K562 (cell line): ENCODE results near the gene SIGLEC9. TPM values are rescaled to one million over a fixed set of nuclear protein-coding genes. Genes with fewer than 3 reads are reported as not detected.

ENCODE experiments used
- ATAC-seq: fragments of 200-7000 bp; cut with Tn5 transposase; 3 replicates; pipeline ENCODE4 v1.9.1; 2020; ENCODE audit warnings: moderate library complexity
- BruUV-seq: library from RNA; stranded (reverse); fragments of 400-500 nt; replicated peaks from 2 replicates; lab custom pipeline; 2021; lab: Mats Ljungman, UMichigan
- CTCF ChIA-PET: fragments of 300-600 bp; formaldehyde crosslinking; extraction: SDS; loops from one replicate; lab custom pipeline; 2021; ENCODE audit warnings: low intra/inter-chr PET ratio; lab: Yijun Ruan, JAX
- POLR2A ChIA-PET: fragments of 300-600, 350-650 bp; sonication (Branson Sonifier 250); formaldehyde crosslinking; extraction: SDS; loops from one replicate; lab custom pipeline; 2021; ENCODE audit warnings: antibody characterized with exemption, inconsistent platforms; lab: Yijun Ruan, JAX
- DNase-seq, 4 experiments: peaks; one replicate each; pipeline versions ENCODE4 v3.0.0 to v3.0.0-alpha.2; 2011 to 2018; ENCODE audit warnings: low spot score in 3 of 4, mixed read lengths in 3 of 4; ENCODE audit errors: extremely low read depth in 1 of 4
- FAIRE-seq: peaks from 2 replicates; lab custom pipeline; 2011; peaks lifted over from hg19 to GRCh38; lab: Jason Lieb, UNC
- H2AFZ ChIP-seq: 2 replicates; pipeline ENCODE4 v1.6.0; 2011; ENCODE audit warnings: low read depth, low read length, control low read depth, inconsistent platforms
- H3K27ac ChIP-seq: fragments of 200-600 bp; 3 replicates; pipeline ENCODE4 v1.8.0; 2011; ENCODE audit warnings: low read depth, mild to moderate bottlenecking, control low read depth, inconsistent platforms, low read length, moderate library complexity, mixed read lengths; ENCODE audit errors: extremely low read depth
- H3K27me3 ChIP-seq, 2 experiments: fragments of 300-600 bp in 1 of 2; 2 replicates in 1 of 2; 3 replicates in 1 of 2; pipeline versions ENCODE4 v1.6.0 to v1.8.0; 2011; ENCODE audit warnings: inconsistent platforms in 2 of 2, low read length in 2 of 2, mild to moderate bottlenecking in 1 of 2, mixed read lengths in 1 of 2, moderate library complexity in 1 of 2; ENCODE audit not compliant: control insufficient read depth in 2 of 2, insufficient read depth in 2 of 2
- H3K36me3 ChIP-seq: fragments of 300-600 bp; 3 replicates; pipeline ENCODE4 v1.8.0; 2011; ENCODE audit warnings: mild to moderate bottlenecking, low read length, inconsistent platforms; ENCODE audit not compliant: control insufficient read depth, insufficient read depth
- H3K4me1 ChIP-seq, 2 experiments: fragments of 200-600 bp in 1 of 2; replicated peaks in 1 of 2; 2 replicates in 1 of 2; 3 replicates in 1 of 2; pipeline versions ENCODE4 v1.5.1 to v1.8.0; 2011; ENCODE audit warnings: inconsistent platforms in 2 of 2, low read length in 2 of 2, mild to moderate bottlenecking in 1 of 2, mixed read lengths in 1 of 2, moderate library complexity in 1 of 2; ENCODE audit not compliant: control insufficient read depth in 2 of 2, insufficient read depth in 2 of 2
- H3K4me2 ChIP-seq: 2 replicates; pipeline ENCODE4 v1.6.1; 2011; ENCODE audit warnings: low read length, control low read depth, inconsistent platforms, mixed read lengths; ENCODE audit not compliant: insufficient read depth
- H3K4me3 ChIP-seq: fragments of 200-600 bp; sonication (generic), shearing (Covaris generic); 2 replicates; pipeline ENCODE4 v1.5.1; 2016; ENCODE audit warnings: control low read depth, inconsistent platforms
- H3K79me2 ChIP-seq: fragments of 200-600 bp; 3 replicates; pipeline ENCODE4 v1.8.0; 2011; ENCODE audit warnings: low read length, inconsistent platforms; ENCODE audit not compliant: control insufficient read depth, insufficient read depth
- H3K9ac ChIP-seq, 2 experiments: 2 replicates each; pipeline versions ENCODE4 v1.6.0 to v1.6.1; 2011; ENCODE audit warnings: low read depth in 2 of 2, low read length in 2 of 2, control low read depth in 1 of 2, inconsistent platforms in 1 of 2, mild to moderate bottlenecking in 1 of 2, mixed read lengths in 1 of 2; ENCODE audit not compliant: insufficient read depth in 1 of 2
- H3K9me1 ChIP-seq: one replicate; pipeline ENCODE4 v1.6.0; 2011; ENCODE audit warnings: inconsistent platforms, mild to moderate bottlenecking, low read length, moderate library complexity; ENCODE audit not compliant: control insufficient read depth, insufficient read depth
- H3K9me3 ChIP-seq: replicated peaks from 2 replicates; pipeline ENCODE4 v1.5.1; 2011; ENCODE audit warnings: low read depth, low read length, inconsistent platforms; ENCODE audit not compliant: control insufficient read depth, insufficient read depth
- H4K20me1 ChIP-seq: replicated peaks from 2 replicates; pipeline ENCODE4 v1.6.1; 2011; ENCODE audit warnings: low read length, inconsistent platforms, mixed read lengths; ENCODE audit not compliant: control insufficient read depth, insufficient read depth
- ARID2 ChIP-seq: fragments of 450-650 bp; IDR thresholded peaks from 2 replicates; pipeline ENCODE4 v1.6.1; 2017; ENCODE audit warnings: antibody characterized with exemption, mild to moderate bottlenecking
- CHCHD3 ChIP-seq: fragments of 250-450 bp; sonication (Bioruptor Pico); IDR thresholded peaks from 2 replicates; pipeline ENCODE4 v2.1.2; 2022; ENCODE audit warnings: mild to moderate bottlenecking
- CTCF ChIP-seq, 3 experiments: IDR thresholded peaks in 2 of 3; conservative IDR thresholded peaks in 1 of 3; 2 replicates each; pipeline ENCODE4 v1.5.1; 2011 to 2012; ENCODE audit warnings: low read length in 3 of 3, mild to moderate bottlenecking in 3 of 3, control low read depth in 2 of 3, improper control_type of control experiment in 1 of 3, inconsistent platforms in 1 of 3, low read depth in 1 of 3, mixed read lengths in 1 of 3, moderate library complexity in 1 of 3; ENCODE audit not compliant: insufficient read depth in 2 of 3
- CTCFL ChIP-seq: IDR thresholded peaks from 2 replicates; pipeline ENCODE4 v1.6.1; 2011; ENCODE audit warnings: borderline replicate concordance, low read depth, mild to moderate bottlenecking, moderate library complexity, low read length; ENCODE audit not compliant: insufficient read depth, poor library complexity, severe bottlenecking
- ELF1 ChIP-seq: fragments of 200-800 bp; sonication (Bioruptor generic); IDR thresholded peaks from 2 replicates; pipeline ENCODE4 v1.6.1; 2016; ENCODE audit warnings: missing genetic modification characterization, missing compliant biosample characterization
- ESRRA ChIP-seq: fragments of 450-650 bp; IDR thresholded peaks from 2 replicates; pipeline ENCODE4 v1.6.1; 2014; ENCODE audit warnings: low read depth, mild to moderate bottlenecking, moderate library complexity, borderline replicate concordance
- MAZ ChIP-seq, 2 experiments: fragments of 450-650 bp in 1 of 2; sonication (generic) in 1 of 2; formaldehyde crosslinking; IDR thresholded peaks in 1 of 2; conservative IDR thresholded peaks in 1 of 2; 2 replicates each; pipeline versions ENCODE4 v1.4.0 to v1.5.0; 2020; ENCODE audit warnings: mild to moderate bottlenecking in 1 of 2, missing genetic modification reagents in 1 of 2
- MBD2 ChIP-seq: sonication (generic); IDR thresholded peaks from 2 replicates; pipeline ENCODE4 v1.6.1; 2016; ENCODE audit warnings: low read depth, borderline replicate concordance
- RAD21 ChIP-seq, 2 experiments: fragments of 250-450 bp in 1 of 2; fragments of 450-650 bp in 1 of 2; sonication (Bioruptor Pico) in 1 of 2; formaldehyde crosslinking in 1 of 2; IDR thresholded peaks in 1 of 2; conservative IDR thresholded peaks in 1 of 2; 2 replicates each; pipeline versions ENCODE4 v1.4.0 to v1.8.0; 2020 to 2022; ENCODE audit warnings: mild to moderate bottlenecking in 2 of 2, moderate library complexity in 1 of 2
- SMAD1 ChIP-seq: fragments of 150-350 bp; IDR thresholded peaks from 2 replicates; pipeline ENCODE4 v1.6.1; 2014; ENCODE audit warnings: low read length, low read depth; ENCODE audit not compliant: partially characterized antibody
- TCF7 ChIP-seq: sonication (generic); IDR thresholded peaks from 2 replicates; pipeline ENCODE4 v1.6.1; 2016; ENCODE audit warnings: antibody characterized with exemption, borderline replicate concordance
- ZNF384 ChIP-seq: IDR thresholded peaks from 2 replicates; pipeline ENCODE4 v1.6.1; 2012; ENCODE audit warnings: low read depth, low read length, improper control_type of control experiment
- ZNF740 ChIP-seq, 3 experiments: fragments of 200-800 bp in 1 of 3; sonication (Bioruptor generic) in 1 of 3; sonication (generic) in 1 of 3; formaldehyde crosslinking in 1 of 3; IDR thresholded peaks; 2 replicates each; pipeline versions ENCODE4 v1.6.1 to v1.8.0; 2016 to 2022; ENCODE audit warnings: mild to moderate bottlenecking in 2 of 3, missing compliant biosample characterization in 2 of 3, missing genetic modification characterization in 2 of 3, missing genetic modification reagents in 1 of 3
- WGBS: fragments of 100-300 bp; shearing (Covaris generic); methylation state at CpG from one replicate; pipeline ENCODE4 v1.1.6; 2016; ENCODE audit warnings: low coverage, mixed read lengths; ENCODE audit not compliant: insufficient coverage; ENCODE audit errors: missing lambda C conversion rate; 5-methylcytosine and 5-hydroxymethylcytosine counted together
- in situ Hi-C: fragments of 300-500 bp; cut with MboI; formaldehyde crosslinking; loops from 4 replicates; pipeline ENCODE4 v1.15.0; 2018; ENCODE audit warnings: inconsistent platforms, mixed read lengths
- intact Hi-C: fragments of 100-400 bp; cut with micrococcal nuclease; formaldehyde crosslinking; loops from 2 replicates; pipeline ENCODE4 v1.14.2; 2022
- polyA plus RNA-seq, 8 experiments: library from polyadenylated mRNA; depleted of rRNA in 4 of 8; stranded (reverse) in 5 of 8; unstranded in 3 of 8; fragments of >200 nt; fragmentation: Nextera tagmentation in 2 of 8; fragmentation: Illumina TruSeq in 1 of 8; extraction: Ambion mirVana in 2 of 8; extraction: Trizol in 1 of 8; gene quantifications; 2 replicates each; pipeline versions ENCODE4 v1.2.1 to v1.2.3, GENCODE V29; 2011 to 2014; ENCODE audit warnings: inconsistent platforms in 1 of 8, missing spikeins in 1 of 8
- total RNA-seq, 7 experiments: library from RNA; depleted of rRNA in 6 of 7; stranded (reverse); fragments of >200 nt in 6 of 7; fragmentation: Illumina TruSeq in 2 of 7; extraction: Trizol in 2 of 7; gene quantifications; 2 replicates each; pipeline versions ENCODE4 v1.2.1 to v1.2.3, GENCODE V29; 2011 to 2021; ENCODE audit warnings: low replicate concordance in 1 of 7

SIGLEC9 gene
- total and polyA plus RNA-seq, 9 of the 15 experiments (the other 6 are each of a cell fraction or from before 2014, with no cell fraction given), result 0.09 to 0.34 (median 0.22) TPM; not detected in 4

DNA sequence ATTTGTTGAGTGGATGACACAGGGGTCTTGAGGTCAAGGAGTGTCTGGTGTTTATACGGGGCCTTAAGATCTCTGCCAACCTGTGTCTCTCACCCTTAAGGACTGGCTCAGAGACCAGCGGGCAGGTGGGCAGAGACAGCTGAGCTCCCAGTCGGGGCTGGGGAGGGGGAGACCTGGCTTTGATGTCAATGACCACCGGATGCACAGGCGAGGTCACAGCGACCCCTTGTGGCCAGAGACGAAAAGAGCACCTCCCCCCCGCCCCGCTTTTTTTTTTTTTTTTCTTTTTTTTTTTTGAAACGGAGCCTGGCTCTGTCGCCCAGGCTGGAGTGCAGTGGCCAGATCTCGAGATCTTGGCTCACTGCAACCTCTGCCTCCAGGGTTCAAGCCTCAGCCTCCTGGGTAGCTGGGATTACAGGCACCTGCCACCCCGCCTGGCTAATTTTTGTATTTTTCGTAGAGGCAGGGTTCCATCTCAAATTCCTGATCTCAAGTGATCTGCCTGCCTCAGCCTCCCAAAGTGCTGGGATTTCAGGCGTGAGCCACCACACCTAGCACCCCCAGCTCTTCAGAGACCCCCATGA lies 29.9 kb upstream of the SIGLEC9 start:
- peaks cover 12% of the 10 kb centered on the region; the same call in 1 of the 3 replicates for H3K36me3 ChIP-seq
- WGBS, result 19% methylated on average over 12 of the region's 15 CpGs
- H3K79me2 ChIP-seq, result no peaks in the 10 kb centered on the region
- ATAC-seq, result no peak
- H2AFZ ChIP-seq, result no peak overlapping the region
- in situ Hi-C loops, result loop anchor here (5.0 to 10.0 kb wide), 3 partner anchors 72 to 390 kb away; no protein-coding TSS in a partner anchor
- peak; percentile 56 to 87 (median 82) for DNase-seq
- CTCF ChIA-PET, result interaction anchor here (0.6 to 4.9 kb wide), 11 partner anchors 13 to 1159 kb away, joined by 3 to 35 read pairs (median 3); partner anchors contain the start of genes CTU1 and KLK10
- intact Hi-C loops, result loop anchor here (2.0 to 5.0 kb wide), 2 partner anchors 164 to 387 kb away; no protein-coding TSS in a partner anchor
- H3K4me3 ChIP-seq, result no peak overlapping the region
- H3K4me2 ChIP-seq, result no peak overlapping the region
- FAIRE-seq, result peak; percentile 37
- POLR2A ChIA-PET, result no interaction called here
- H3K27ac ChIP-seq, result no peak overlapping the region
- peaks cover 13% of the 10 kb centered on the region for H4K20me1 ChIP-seq
- no peaks in the 10 kb centered on the region; a peak in 1 of 5 replicates for H3K4me1 ChIP-seq
- H3K9me3 ChIP-seq, result no peaks in the 10 kb centered on the region
- BruUV-seq, result no TSS peak
- peak overlapping the region in 1 of 2 experiments; percentile 57; a peak in 1 of 4 replicates for H3K9ac ChIP-seq
- H3K27me3 ChIP-seq, result peaks cover 5 to 18% of the 10 kb centered on the region in 2 experiments; a peak in 3 of 5 replicates
- H3K9me1 ChIP-seq, result peaks cover 9% of the 10 kb centered on the region
- peak; percentile 99 for TF ChIP-seq ZNF384
- TF ChIP-seq SMAD1, result no peak
- peak; percentile 46; the same call in 1 of the 2 replicates for TF ChIP-seq TCF7
- no peak for TF ChIP-seq ESRRA
- TF ChIP-seq MBD2, result no peak
- TF ChIP-seq ELF1 (tag), result no peak
- peak; percentile 83 to 87 (median 86) for TF ChIP-seq CTCF (IDR thresholded peaks at IDR 0.05 in 2 of 3, conservative IDR thresholded peaks at IDR 0.05 in 1 of 3; ENCODE audit: insufficient read depth in 2 of 3, low read depth in 1 of 3, low read length in 3 of 3)
- peak in 1 of 2 experiments; percentile 53; a peak in 1 of 4 replicates for TF ChIP-seq MAZ (CRISPR knock-in tag; conservative IDR thresholded peaks at IDR 0.05 in 1 of 2, IDR thresholded peaks at IDR 0.05 in 1 of 2)
- peak; percentile 94 for TF ChIP-seq ZNF740 (CRISPR knock-in tag; IDR thresholded peaks at IDR 0.05)
- peak in 1 of 2 experiments; percentile 85; a peak in 2 of 4 replicates for TF ChIP-seq ZNF740 (tag; IDR thresholded peaks at IDR 0.05)
- no peak for TF ChIP-seq CHCHD3
- TF ChIP-seq RAD21 (CRISPR knock-in tag; conservative IDR thresholded peaks at IDR 0.05 in 1 of 2, IDR thresholded peaks at IDR 0.05 in 1 of 2), result peak; percentile 52 to 68
- TF ChIP-seq CTCFL, result peak; percentile 26
- TF ChIP-seq ARID2, result 0 out of 2 replicates have a peak, but pooled peaks have one; percentile 54
